NCI-H748 (cell line): Measurements from ENCODE around the gene PPIF.

Experiments used
- DNase-seq: peaks from one replicate; lab custom pipeline; 2025; ENCODE audit not compliant: unreplicated experiment; lab: John Stamatoyannopoulos, UW

Gene PPIF

GRCh38 chr10:79399223-79399831 is 52.1 kb downstream of the PPIF start:
- DNase-seq = no peak

GRCh38 chr10:79400146-79401004 is 53.1 kb downstream of the PPIF start:
- peak; percentile 34 for DNase-seq

- DNase-seq = no peak
Observed at GRCh38 chr10:79401015-79401921, 54.0 kb downstream of the PPIF start.

DNA sequence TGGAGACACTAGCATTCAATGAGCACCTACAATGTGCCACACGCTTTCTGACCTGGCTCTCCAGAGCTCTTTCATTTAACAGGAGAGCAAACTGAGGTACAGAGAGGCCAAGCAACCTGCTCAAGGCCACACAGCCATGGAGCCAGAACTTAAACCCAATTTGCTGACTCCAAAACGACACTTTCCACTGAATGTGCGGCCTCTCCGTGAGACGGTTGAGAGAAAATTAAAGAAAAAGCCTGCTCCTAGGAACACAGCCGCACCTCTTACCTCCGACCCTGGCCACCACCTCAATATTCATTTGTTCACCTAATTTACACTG is 55.3 kb downstream of the PPIF start:
- no peak for DNase-seq

DNA sequence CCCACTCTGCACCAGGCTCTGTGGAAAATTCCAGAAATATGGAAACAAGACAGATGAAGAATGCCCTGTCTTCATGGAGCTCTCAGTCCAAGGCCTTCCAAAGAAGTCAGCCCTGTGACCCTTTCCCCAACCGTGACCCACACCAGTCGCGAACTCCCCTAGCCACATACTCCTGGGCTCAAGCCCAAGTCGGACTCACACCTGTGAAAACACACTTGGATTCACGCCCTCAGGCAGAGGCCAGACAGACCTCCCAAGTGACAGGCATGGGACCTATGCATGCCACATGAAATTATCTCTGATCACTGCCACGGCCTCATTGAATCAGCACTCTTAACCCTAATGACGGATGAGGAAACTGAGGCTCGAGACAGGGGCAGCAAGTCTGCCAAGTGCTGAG is 55.7 kb downstream of the PPIF start:
- no peak for DNase-seq

DNA sequence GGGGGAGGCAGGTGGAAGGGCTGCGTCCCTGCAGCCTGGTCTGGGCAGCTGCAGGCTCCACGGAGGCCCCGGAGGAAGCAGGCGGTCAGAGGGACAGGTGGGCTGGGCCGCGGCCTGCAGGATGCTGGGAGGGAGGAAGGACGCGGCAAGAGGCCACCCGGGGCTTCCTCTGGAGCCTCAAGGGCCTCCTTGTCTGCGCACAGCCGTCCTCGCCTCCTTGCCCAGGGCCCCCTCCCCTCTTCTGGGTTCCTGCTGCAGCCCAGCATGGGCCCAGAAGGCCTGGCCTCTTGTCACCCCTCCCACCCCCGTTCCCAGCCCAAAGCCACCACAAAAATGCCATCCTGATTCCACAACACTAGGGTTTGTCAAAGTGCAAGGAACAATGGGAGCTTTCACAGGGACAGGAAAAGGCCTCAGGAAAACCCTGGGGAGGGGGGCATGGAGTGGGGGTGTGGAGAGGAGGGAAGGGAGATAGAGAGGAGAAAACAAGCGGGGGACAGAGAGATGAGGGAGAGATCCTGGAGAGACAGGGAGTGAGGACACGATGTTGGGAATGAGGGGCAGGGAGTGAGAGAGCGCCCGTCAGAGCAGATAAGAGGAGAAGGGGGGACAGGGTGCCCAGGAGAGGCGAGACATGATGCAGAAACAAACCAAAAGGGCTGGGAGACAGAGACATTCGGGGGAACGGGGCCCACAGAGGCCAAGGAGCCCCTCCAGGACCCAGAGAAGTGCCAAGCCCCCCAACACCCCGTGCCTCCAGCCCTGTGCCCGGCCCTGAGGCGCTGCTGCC is 56.4 kb downstream of the PPIF start:
- DNase-seq = no peak

DNA sequence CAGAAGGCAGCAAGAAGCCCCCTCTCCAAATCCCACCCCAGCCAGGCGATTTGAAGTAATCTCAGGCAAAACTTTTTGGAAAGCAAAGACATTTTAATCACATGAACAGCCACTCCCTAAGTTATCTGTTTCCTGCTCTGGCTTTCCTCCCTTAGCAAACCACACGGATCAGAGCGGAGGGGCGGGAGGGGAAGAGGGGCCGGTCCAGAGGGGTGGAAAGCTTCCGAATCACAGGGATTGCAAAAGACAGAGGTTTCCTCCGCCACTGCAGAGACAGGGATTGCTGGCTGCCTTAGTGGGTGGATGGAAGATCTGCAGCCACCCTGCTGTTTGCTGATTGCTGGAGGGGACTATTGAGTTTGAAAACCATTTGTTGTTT is 57.0 kb downstream of the PPIF start:
- DNase-seq = no peak

GRCh38 chr10:79404690-79405131 is 57.4 kb downstream of the PPIF start:
- DNase-seq = no peak
